Measurements from ENCODE around the gene CTXND2. TPM values are rescaled to one million over a fixed set of nuclear protein-coding genes. Genes with fewer than 3 reads are reported as not detected.
"Not testable (repeated sequence)": the region's sequence is repeated elsewhere in the genome, so short reads cannot be mapped to it uniquely, and the experiment has no call there.

The CTXND2 gene
- total RNA-seq, 3 donors from 2014 or later, result not detected

DNA sequence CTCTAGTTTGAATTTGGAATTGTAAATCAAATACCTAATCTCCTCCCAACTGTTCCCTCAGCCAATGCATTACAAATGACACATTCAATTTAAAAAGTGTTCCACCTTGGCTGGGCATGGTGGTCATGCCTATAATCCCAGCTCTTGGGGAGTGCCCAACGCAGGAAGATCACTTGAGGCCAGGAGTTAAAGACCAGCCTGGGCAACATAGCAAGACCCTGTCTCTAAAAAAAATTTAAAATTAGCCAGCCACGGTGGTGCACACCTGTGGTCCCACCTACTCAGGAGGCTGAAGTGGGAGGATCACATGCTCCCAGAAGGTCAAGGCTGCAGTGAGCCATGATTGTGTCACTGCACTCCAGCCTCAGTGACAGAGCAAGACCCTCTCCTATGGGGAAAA lies 14.4 kb upstream of the CTXND2 start:
- Histone ChIP-seq H3K4me1 (ENCODE audit: low read depth) (peaks cover 6% of the 10 kb centered on the region), H3K4me3 (no peak overlapping the region), H3K36me3 (ENCODE audit: low read depth) (no peaks in the 10 kb centered on the region), H3K9me3 (no peaks in the 10 kb centered on the region)
- intact Hi-C loops (cut with DNase I, micrococcal nuclease), result no loop called here
- no peak for DNase-seq
- TF ChIP-seq, protein P1, sequence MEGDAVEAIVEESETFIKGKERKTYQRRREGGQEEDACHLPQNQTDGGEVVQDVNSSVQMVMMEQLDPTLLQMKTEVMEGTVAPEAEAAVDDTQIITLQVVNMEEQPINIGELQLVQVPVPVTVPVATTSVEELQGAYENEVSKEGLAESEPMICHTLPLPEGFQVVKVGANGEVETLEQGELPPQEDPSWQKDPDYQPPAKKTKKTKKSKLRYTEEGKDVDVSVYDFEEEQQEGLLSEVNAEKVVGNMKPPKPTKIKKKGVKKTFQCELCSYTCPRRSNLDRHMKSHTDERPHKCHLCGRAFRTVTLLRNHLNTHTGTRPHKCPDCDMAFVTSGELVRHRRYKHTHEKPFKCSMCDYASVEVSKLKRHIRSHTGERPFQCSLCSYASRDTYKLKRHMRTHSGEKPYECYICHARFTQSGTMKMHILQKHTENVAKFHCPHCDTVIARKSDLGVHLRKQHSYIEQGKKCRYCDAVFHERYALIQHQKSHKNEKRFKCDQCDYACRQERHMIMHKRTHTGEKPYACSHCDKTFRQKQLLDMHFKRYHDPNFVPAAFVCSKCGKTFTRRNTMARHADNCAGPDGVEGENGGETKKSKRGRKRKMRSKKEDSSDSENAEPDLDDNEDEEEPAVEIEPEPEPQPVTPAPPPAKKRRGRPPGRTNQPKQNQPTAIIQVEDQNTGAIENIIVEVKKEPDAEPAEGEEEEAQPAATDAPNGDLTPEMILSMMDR (IDR thresholded peaks at IDR 0.05), result no peak
- no peak for ATAC-seq

DNA sequence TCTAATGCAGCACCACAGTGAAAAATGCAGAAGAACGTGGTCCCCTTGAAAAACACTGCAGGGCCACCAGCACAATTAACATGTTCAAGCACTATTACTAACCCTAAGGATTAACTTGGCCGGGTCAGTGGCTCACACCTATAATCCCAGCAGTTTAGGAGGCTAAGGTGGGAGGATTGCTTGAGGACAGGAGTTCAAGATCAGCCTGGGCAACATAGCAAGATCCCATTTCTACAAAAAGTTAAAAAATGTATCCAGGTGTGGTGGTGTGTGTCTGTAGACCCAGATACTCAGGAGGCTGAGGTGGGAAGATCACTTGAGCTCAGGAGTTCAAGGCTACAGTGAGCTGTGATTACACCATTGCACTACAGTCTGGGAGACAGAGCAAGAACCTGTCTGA lies 13.4 kb upstream of the CTXND2 start:
- peaks cover 6% of the 10 kb centered on the region for H3K4me1 ChIP-seq (ENCODE audit: low read depth)
- ATAC-seq (no peak), DNase-seq (no peak)
- TF ChIP-seq, protein P1 (IDR thresholded peaks at IDR 0.05), result no peak
- no peaks in the 10 kb centered on the region for H3K36me3 ChIP-seq (ENCODE audit: low read depth)
- intact Hi-C loops (cut with DNase I, micrococcal nuclease), result no loop called here
- H3K4me3 ChIP-seq, result no peak overlapping the region
- no peaks in the 10 kb centered on the region for H3K9me3 ChIP-seq

DNA sequence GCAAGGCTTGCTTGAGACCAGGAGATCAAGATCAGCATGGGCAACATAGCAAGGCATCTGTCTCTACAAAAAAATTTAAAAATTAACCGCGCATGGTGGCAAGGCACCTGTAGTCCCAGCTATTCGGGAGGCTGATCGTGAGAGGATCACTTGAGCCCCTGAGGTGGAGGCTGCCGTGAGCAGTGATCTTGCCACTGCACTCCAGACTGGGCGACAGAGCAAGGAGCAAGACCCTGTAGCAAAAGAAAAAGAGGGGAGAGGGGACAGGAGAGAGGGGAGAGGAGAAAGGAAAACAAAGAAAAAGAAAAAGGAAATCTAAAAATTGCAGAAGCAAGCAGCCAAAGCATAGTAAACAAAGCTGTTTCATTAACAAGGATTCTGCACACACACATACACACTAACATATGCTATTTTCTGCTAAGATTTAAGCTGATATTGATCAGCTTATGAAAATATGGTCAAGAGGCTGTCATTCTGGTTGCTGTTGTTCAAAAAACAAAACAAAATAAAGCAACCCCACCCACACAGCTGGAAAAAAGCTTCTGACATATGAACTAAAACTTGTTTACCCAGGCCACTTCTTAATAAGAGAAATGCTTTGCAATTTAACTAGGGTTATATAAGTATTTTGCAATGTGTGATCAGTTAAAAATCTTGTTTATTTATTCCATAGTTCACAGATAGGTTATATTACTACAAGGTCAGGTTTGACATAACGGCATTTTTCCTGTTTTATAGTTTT lies 12.3 kb upstream of the CTXND2 start:
- no peak for ATAC-seq
- Histone ChIP-seq H3K9me3 (no peaks in the 10 kb centered on the region), H3K36me3 (ENCODE audit: low read depth) (no peaks in the 10 kb centered on the region), H3K4me1 (ENCODE audit: low read depth) (peaks cover 6% of the 10 kb centered on the region), H3K4me3 (no peak overlapping the region)
- intact Hi-C loops (cut with DNase I, micrococcal nuclease), result no loop called here
- DNase-seq, result no peak
- TF ChIP-seq, protein P1 (IDR thresholded peaks at IDR 0.05), result no peak

DNA sequence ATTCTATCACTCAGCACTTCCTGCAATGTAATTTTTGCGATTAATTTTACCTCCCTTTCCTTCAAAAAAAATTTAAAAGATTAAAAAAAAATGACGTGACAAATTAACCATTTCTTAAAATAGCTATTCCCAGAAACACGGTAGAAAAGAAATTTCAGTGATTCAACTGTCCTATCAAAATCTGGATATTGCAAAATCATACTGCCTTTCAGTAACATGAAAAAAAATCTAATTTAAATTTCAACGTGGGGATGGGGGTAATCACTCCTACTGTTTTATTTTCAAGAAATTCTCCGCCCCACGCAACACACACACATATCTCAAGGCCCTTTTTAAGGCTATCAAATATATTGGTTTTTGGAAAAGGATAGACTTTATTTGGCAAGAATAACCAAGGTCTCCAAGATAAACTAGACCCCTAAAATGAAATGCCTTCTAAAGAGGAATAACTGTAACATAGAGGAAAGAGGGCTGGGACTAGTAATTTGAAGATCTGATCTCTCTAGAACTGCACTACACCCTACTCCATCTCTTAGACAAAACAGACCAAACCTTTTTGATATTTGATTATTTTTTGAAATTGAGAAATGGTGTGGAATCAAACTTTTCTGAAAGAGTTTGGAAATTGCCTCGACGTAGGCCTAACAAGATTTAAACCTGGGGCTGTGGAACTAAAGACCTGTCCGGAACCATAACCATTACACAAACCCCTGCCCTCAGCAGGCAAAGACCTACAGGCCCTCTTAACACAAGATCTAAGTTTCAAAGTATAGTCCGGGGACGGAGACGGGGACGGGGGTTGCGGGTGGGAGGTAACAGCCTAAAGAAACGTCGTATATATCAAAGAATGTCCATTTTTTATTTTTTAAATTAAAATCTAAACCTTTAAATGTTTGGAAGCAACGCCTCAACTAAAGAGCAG lies 11.5 kb upstream of the CTXND2 start:
- peak in 2 of 3 donors; percentile 31 to 32 for DNase-seq
- TF ChIP-seq, protein P1 (IDR thresholded peaks at IDR 0.05), result no peak
- intact Hi-C loops (cut with DNase I, micrococcal nuclease), result no loop called here

DNA sequence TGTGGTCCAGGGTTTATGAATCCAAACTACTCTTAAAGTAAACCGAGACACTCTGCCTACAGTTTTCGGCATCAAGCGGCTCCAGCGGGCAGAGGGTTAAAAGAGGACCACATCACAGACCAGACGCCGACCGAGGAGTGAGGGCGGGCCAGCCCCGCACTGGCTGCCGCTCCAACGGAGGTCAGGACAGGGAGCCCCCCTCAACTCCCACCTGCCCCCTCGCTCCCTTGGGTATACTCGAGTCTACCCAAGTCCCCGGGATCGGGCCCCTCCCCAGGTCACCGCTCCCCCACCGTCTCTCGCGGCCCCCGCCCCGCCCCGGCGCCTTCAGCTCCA lies 10.8 kb upstream of the CTXND2 start:
- Histone ChIP-seq H3K9me3 (no peaks in the 10 kb centered on the region), H3K36me3 (ENCODE audit: low read depth) (no peaks in the 10 kb centered on the region), H3K4me3 (peak overlapping the region; percentile 72), H3K4me1 (ENCODE audit: low read depth) (peaks cover 6% of the 10 kb centered on the region)
- ATAC-seq, result peak; percentile 66
- intact Hi-C loops (cut with DNase I, micrococcal nuclease), result no loop called here
- TF ChIP-seq, protein P1 (IDR thresholded peaks at IDR 0.05), result no peak
- no peak for DNase-seq

More for the DNA sequence above, 11.5 kb upstream of the CTXND2 start:
- no peaks in the 10 kb centered on the region for H3K9me3 ChIP-seq
- no peaks in the 10 kb centered on the region for H3K36me3 ChIP-seq (ENCODE audit: low read depth)
- no peak for ATAC-seq
- H3K4me1 ChIP-seq (ENCODE audit: low read depth), result peaks cover 6% of the 10 kb centered on the region
- H3K4me3 ChIP-seq, result peak overlapping the region; percentile 72

DNA sequence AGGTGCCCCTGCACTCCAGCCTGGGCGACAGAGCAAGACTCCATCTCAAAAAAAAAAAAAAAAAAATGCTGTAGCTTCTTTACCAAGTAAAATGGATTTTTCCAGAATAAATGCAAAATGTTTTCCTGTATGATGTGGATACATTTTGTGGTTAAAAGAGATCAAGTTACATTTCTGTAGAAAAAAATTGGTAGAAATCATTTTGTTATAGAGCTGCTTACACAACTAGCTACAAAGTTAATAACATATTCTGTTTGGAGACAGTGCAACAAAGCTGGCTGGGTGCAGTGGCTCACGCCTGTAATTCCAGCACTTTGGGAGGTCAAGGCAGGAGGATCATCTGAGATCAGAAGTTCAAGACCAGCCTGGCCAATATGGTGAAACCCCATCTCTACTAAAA lies 8.0 kb upstream of the CTXND2 start:
- H3K4me1 ChIP-seq (ENCODE audit: low read depth); DNase-seq; ATAC-seq; intact Hi-C loops (cut with DNase I, micrococcal nuclease); H3K4me3 ChIP-seq; H3K9me3 ChIP-seq; H3K36me3 ChIP-seq (ENCODE audit: low read depth): not testable (repeated sequence)

All from mucosa of descending colon (tissue), 3 donors.